Kasumi-1 (cell line): ENCODE results near the gene TAMALIN.
A peak's percentile ranks its signal among the peaks of the same experiment; 100 is the strongest.
"Not testable (repeated sequence)": the region's sequence is repeated elsewhere in the genome, so short reads cannot be mapped to it uniquely, and the experiment has no call there.

Source experiments
- DNase-seq, 2 experiments: peaks; one replicate each; lab custom pipeline; 2025; lab: John Stamatoyannopoulos, UW

The TAMALIN gene

GRCh38 chr12:52006726-52007157 lies at the start of gene TAMALIN:
TAMALIN (plus strand) TSS chr12:52006946; CDS start chr12:52007020, 74 bp downstream.
- peak in 1 of 2 experiments; percentile 20 for DNase-seq

GRCh38 chr12:51958542-51958941 lies 48.2 kb upstream of the TAMALIN start:
- no peak for DNase-seq

GRCh38 chr12:51959211-51959610 lies 47.5 kb upstream of the TAMALIN start:
- no peak for DNase-seq

- DNase-seq: no peak
Observed at GRCh38 chr12:51959921-51960320, 46.8 kb upstream of the TAMALIN start.

GRCh38 chr12:51960488-51960887 lies 46.3 kb upstream of the TAMALIN start:
- DNase-seq: no peak

- no peak for DNase-seq
Observed at GRCh38 chr12:51960890-51961289, 45.9 kb upstream of the TAMALIN start.

- no peak for DNase-seq
Observed at GRCh38 chr12:51961834-51962233, 44.9 kb upstream of the TAMALIN start.

GRCh38 chr12:51962737-51963136 lies 44.0 kb upstream of the TAMALIN start:
- no peak for DNase-seq

- no peak for DNase-seq
Observed at GRCh38 chr12:51963477-51963876, 43.3 kb upstream of the TAMALIN start.

- no peak for DNase-seq
Observed at GRCh38 chr12:51969643-51970042, 37.1 kb upstream of the TAMALIN start.

- DNase-seq: no peak
Observed at GRCh38 chr12:51970904-51971646, 35.7 kb upstream of the TAMALIN start.

GRCh38 chr12:51971679-51972421 lies 34.9 kb upstream of the TAMALIN start:
- DNase-seq: peak; percentile 44 to 49

- peak in 1 of 2 experiments; percentile 41 for DNase-seq
Observed at GRCh38 chr12:51972422-51972812, 34.3 kb upstream of the TAMALIN start.

- peak; percentile 98 to 99 for DNase-seq
Observed at GRCh38 chr12:51972849-51973273, 33.9 kb upstream of the TAMALIN start.

- DNase-seq: no peak
Observed at GRCh38 chr12:51973560-51973959, 33.2 kb upstream of the TAMALIN start.

GRCh38 chr12:51974646-51975045 lies 32.1 kb upstream of the TAMALIN start:
- peak in 1 of 2 experiments; percentile 24 for DNase-seq

GRCh38 chr12:51975196-51975595 lies 31.6 kb upstream of the TAMALIN start:
- DNase-seq: no peak

- peak; percentile 11 to 32 for DNase-seq
Observed at GRCh38 chr12:51976376-51977160, 30.2 kb upstream of the TAMALIN start.

- DNase-seq: no peak
Observed at GRCh38 chr12:51977320-51977753, 29.4 kb upstream of the TAMALIN start.

GRCh38 chr12:51979306-51979705 lies 27.4 kb upstream of the TAMALIN start:
- DNase-seq: not testable (repeated sequence)

GRCh38 chr12:51980051-51980808 lies 26.5 kb upstream of the TAMALIN start:
- peak; percentile 62 to 75 for DNase-seq

GRCh38 chr12:51980809-51981127 lies 26.0 kb upstream of the TAMALIN start:
- DNase-seq: no peak
